Prostate gland (tissue), 2 donors: ENCODE data around the gene ATP5F1E. TPM values are rescaled to one million over a fixed set of nuclear protein-coding genes. Genes with fewer than 3 reads are reported as not detected.

ENCODE experiments used
- DNase-seq: peaks from one replicate; pipeline ENCODE4 v3.0.0-alpha.2; 2019; ENCODE audit warnings: low spot score
- H3K27ac ChIP-seq, 2 donors: fragments of 200-600 bp; sonication (generic); 2 replicates each; pipeline ENCODE4 v1.5.1; 2017 to 2019
- H3K27me3 ChIP-seq: fragments of 200-600 bp; sonication (generic); replicated peaks from 2 replicates; pipeline ENCODE4 v1.5.1; 2019; ENCODE audit not compliant: insufficient read depth
- H3K36me3 ChIP-seq, 2 donors: fragments of 200-600 bp; sonication (generic); 1 replicate in 1 of 2; 2 replicates in 1 of 2; pipeline versions ENCODE4 v1.5.1 to v1.8.1; 2017 to 2019
- H3K4me1 ChIP-seq: fragments of 200-600 bp; sonication (generic); replicated peaks from 2 replicates; pipeline ENCODE4 v1.5.1; 2019
- H3K4me3 ChIP-seq, 2 donors: fragments of 200-600 bp; sonication (generic); 2 replicates each; pipeline ENCODE4 v1.5.1; 2017 to 2019
- H3K9me3 ChIP-seq: fragments of 200-600 bp; sonication (generic); 2 replicates; pipeline ENCODE4 v1.5.1; 2017
- CTCF ChIP-seq, 4 experiments: fragments of 200-600 bp in 2 of 4; fragments of 450-650 bp in 2 of 4; sonication (generic) in 2 of 4; IDR thresholded peaks; 1 replicate in 3 of 4; 2 replicates in 1 of 4; pipeline ENCODE4 v1.5.1; 2016 to 2019; ENCODE audit warnings: antibody characterized with exemption in 4 of 4, mild to moderate bottlenecking in 2 of 4, moderate library complexity in 2 of 4
- POLR2A ChIP-seq: fragments of 450-650 bp; IDR thresholded peaks from one replicate; pipeline ENCODE4 v1.6.1; 2016; ENCODE audit warnings: antibody characterized with exemption, mild to moderate bottlenecking
- POLR2AphosphoS5 ChIP-seq: sonication (generic); formaldehyde crosslinking; IDR thresholded peaks from one replicate; pipeline ENCODE4 v1.6.1; 2017; ENCODE audit warnings: antibody characterized with exemption
- WGBS: methylation state at CpG from one replicate; pipeline ENCODE4 v1.1.5; 2018; 5-methylcytosine and 5-hydroxymethylcytosine counted together
- intact Hi-C: fragments of 100-400 bp; cut with DNase I; formaldehyde crosslinking; loops from one replicate; pipeline ENCODE4 v1.14.2; 2022
- total RNA-seq, 2 donors: library from RNA; depleted of rRNA; stranded (reverse); fragments of >200 nt; gene quantifications; one replicate each; pipeline ENCODE4 v1.1.0, GENCODE V29; 2016

Gene ATP5F1E
- total RNA-seq, 2 donors from 2014 or later: 23.5 to 24.4 TPM

DNA sequence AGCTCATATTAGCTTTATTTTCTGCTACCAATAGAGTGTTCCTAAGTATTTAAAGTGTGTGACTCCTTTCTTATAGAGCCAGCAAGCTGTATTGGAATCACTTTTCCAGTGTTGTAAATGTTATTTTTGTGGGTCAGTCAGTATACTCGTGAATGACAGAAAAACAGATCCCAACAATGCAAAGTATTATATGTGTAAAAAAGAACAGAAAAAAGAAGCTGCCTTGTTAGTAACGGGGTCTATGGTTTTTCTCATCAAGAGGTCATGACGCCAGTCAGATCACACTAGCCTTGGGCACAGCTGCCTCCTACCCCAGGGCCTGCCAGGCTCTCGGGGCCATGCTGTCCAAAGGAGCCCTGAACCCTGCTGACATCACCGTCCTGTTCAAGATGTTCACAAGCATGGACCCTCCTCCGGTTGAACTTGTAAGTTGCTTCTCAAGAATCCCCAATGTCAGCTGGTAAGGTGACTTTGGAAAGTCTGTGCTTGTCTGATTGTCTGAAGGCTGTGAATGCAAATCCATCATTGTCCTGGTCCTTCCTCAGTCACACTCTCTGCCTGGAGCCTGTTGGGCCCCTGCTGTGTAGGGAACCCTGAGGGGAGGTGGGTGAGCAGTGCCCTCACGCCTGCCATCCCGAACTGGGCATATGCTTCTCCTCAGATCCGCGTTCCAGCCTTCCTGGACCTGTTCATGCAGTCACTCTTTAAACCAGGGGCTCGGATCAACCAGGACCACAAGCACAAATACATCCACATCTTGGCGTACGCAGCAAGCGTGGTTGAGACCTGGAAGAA is 41.3 kb downstream of the ATP5F1E start:
- no peak overlapping the region for H3K27ac ChIP-seq
- H3K4me3 ChIP-seq: no peak overlapping the region
- no peak for DNase-seq
- H3K36me3 ChIP-seq: peaks cover 9 to 29% of the 10 kb centered on the region in 2 donors
- H3K27me3 ChIP-seq: no peaks in the 10 kb centered on the region
- intact Hi-C loops: no loop called here
- TF ChIP-seq CTCF (IDR thresholded peaks at IDR 0.05): no peak
- no peak for TF ChIP-seq POLR2A
- TF ChIP-seq POLR2AphosphoS5: no peak
- WGBS: 94% methylated on average over 14 of the region's 14 CpGs
- no peaks in the 10 kb centered on the region for H3K4me1 ChIP-seq
- H3K9me3 ChIP-seq: no peaks in the 10 kb centered on the region

DNA sequence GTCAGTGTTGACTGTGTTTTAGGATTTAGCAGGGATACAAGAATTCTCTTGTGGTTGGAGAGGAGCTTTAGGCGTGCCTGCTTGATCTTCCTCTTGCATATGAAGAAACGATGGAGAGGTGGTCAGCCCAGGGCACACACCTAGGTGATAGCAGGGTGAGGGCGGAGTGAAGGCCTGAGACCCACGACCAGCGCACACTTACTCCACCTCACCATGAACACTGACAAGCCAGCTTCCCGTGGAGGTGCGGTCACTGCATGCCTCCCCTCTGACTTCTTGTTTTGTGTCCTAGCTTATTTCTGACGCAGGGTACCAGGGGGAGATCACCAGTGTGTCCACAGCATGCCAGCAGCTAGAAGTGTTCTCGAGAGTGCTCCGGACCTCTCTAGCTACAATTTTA is 42.9 kb downstream of the ATP5F1E start:
- Histone ChIP-seq H3K27me3 (no peaks in the 10 kb centered on the region), H3K27ac (no peak overlapping the region), H3K9me3 (no peaks in the 10 kb centered on the region), H3K4me3 (no peak overlapping the region), H3K4me1 (no peaks in the 10 kb centered on the region), H3K36me3 (peaks cover 9 to 25% of the 10 kb centered on the region in 2 donors)
- no peak for TF ChIP-seq POLR2A
- no peak for DNase-seq
- 90% methylated on average over 10 of the region's 10 CpGs for WGBS
- intact Hi-C loops: no loop called here

DNA sequence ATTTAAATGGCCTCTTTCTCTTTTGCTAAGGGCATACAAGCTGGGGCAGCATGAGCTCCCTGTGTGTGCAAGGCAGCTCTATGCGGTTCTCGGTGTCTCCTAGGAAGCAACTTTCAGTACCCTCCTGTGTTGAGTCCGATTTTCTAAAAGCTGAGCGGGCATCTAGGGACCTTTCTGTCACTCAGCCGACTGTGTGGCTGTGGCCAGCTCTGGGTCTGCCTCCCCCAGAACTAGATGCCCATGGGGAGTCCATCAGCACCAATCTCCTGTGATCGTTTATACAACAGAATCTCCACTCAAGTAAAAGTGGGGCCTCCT is 43.6 kb downstream of the ATP5F1E start:
- no peaks in the 10 kb centered on the region for H3K9me3 ChIP-seq
- H3K27me3 ChIP-seq: no peaks in the 10 kb centered on the region
- no peak for TF ChIP-seq POLR2A
- no peak overlapping the region for H3K27ac ChIP-seq
- WGBS: 90% methylated on average over 6 of the region's 6 CpGs
- H3K4me1 ChIP-seq: no peaks in the 10 kb centered on the region
- no peak overlapping the region for H3K4me3 ChIP-seq
- intact Hi-C loops: no loop called here
- DNase-seq: no peak
- H3K36me3 ChIP-seq: peaks cover 9 to 25% of the 10 kb centered on the region in 2 donors

DNA sequence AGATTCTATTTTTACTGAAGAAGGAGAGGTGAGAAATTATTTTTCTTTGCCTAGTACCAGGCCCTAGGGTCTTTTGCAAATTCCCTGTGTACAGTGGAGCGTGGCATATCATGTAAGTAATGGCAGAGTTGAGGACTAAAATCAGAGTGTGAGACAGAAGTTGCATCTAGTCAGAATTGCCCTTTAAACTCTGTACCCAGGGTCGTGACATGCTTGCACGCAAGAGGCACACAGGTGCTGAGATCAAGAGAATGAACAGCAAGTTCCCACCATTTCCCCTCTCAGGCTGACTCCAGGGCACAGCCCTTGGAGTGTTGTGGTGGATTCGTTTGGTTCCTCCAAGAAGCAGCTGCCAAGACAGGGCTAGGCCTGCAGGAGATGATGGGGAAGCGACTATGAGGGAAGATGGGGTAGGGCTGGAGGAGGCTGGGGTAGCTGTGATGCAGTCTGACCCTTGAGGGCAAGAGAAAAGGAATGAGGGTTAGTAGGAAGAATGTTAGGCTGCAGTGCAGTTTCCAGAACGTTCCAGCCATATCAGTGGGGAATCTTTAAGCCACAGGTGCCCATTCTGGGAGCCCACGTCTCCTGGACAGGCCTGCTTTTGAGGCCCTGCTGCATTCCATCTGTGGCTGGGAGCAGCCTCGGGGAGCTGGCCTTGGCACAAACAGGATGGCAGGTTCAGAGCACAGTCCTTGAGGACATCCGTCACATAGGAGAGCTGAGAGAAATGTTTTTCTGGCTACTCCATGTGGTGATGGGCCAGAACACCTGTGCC is 44.2 kb downstream of the ATP5F1E start:
- Histone ChIP-seq H3K4me3 (no peak overlapping the region), H3K36me3 (peaks cover 9 to 25% of the 10 kb centered on the region in 2 donors), H3K9me3 (no peaks in the 10 kb centered on the region), H3K27ac (no peak overlapping the region), H3K27me3 (no peaks in the 10 kb centered on the region), H3K4me1 (no peaks in the 10 kb centered on the region)
- no peak for DNase-seq
- 79% methylated on average over 9 of the region's 9 CpGs for WGBS
- TF ChIP-seq POLR2A: no peak
- intact Hi-C loops: no loop called here

DNA sequence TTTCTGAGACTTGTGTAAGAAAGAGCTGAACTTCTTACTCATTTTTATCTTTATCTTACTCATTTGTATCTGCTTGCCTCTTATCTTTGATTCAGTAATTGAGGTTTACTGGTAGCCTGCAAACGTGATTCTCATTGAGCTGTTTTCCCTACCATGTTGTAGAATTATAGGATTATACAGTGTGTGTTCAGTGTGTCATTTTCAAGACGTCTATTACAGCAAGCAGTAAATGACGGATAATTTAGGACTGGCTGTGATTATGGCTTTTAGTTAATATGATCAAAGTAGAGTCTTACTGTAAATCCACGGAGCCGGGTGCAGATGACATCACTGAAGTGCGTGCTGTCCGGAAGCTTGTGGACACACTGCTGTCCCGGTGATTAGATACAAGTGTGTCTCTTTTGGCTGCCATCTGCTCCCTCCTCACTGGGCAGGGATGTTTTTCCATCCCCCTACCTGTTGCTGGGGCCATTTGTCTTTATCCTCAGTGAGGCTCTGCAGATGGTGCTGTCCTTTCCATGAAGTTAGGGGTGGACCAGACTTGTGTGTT is 45.1 kb downstream of the ATP5F1E start:
- intact Hi-C loops: no loop called here
- no peak for TF ChIP-seq POLR2A
- no peak for TF ChIP-seq CTCF (IDR thresholded peaks at IDR 0.05)
- TF ChIP-seq POLR2AphosphoS5: no peak
- no peak overlapping the region for H3K4me3 ChIP-seq
- no peaks in the 10 kb centered on the region for H3K9me3 ChIP-seq
- 80% methylated on average over 8 of the region's 8 CpGs for WGBS
- no peak overlapping the region for H3K27ac ChIP-seq
- H3K4me1 ChIP-seq: peaks cover 6% of the 10 kb centered on the region
- H3K36me3 ChIP-seq: peaks cover 9 to 25% of the 10 kb centered on the region in 2 donors
- no peak for DNase-seq
- no peaks in the 10 kb centered on the region for H3K27me3 ChIP-seq

GRCh38 chr20:58986286-58986967 is 45.7 kb downstream of the ATP5F1E start:
- DNase-seq: no peak
- peaks cover 6% of the 10 kb centered on the region for H3K4me1 ChIP-seq
- H3K9me3 ChIP-seq: no peaks in the 10 kb centered on the region
- peaks cover 9 to 25% of the 10 kb centered on the region in 2 donors for H3K36me3 ChIP-seq
- intact Hi-C loops: no loop called here
- WGBS: 79% methylated on average over 9 of the region's 9 CpGs
- no peak overlapping the region for H3K27ac ChIP-seq
- TF ChIP-seq POLR2AphosphoS5 (no peak), CTCF (IDR thresholded peaks at IDR 0.05) (no peak)
- H3K27me3 ChIP-seq: no peaks in the 10 kb centered on the region
- no peak overlapping the region for H3K4me3 ChIP-seq
